Measurements from ENCODE around the gene LMAN1. TPM values are rescaled to one million over a fixed set of nuclear protein-coding genes. Genes with fewer than 3 reads are reported as not detected.

LMAN1 gene
- total and polyA plus RNA-seq, 2 of the 4 experiments (the other 2 are of a cell fraction), result 83.1 to 213 TPM

- Histone ChIP-seq H3K4me3 (ENCODE audit: insufficient read depth, low read depth, low read length) (no peak overlapping the region), H2AK9ac (replicated peaks; ENCODE audit: low read depth, low read length, poor library complexity) (no peak overlapping the region), H3K18ac (ENCODE audit: low read depth, low read length) (no peak overlapping the region), H2BK5ac (ENCODE audit: low read depth, low read length, poor library complexity, severe bottlenecking) (no peak overlapping the region), H3K23ac (ENCODE audit: low read depth, low read length) (no peak overlapping the region), H3K9me3 (ENCODE audit: control insufficient read depth, insufficient read depth, low read length) (no peaks in the 10 kb centered on the region), H3K9ac (ENCODE audit: low read depth, low read length) (no peak overlapping the region), H2AK5ac (ENCODE audit: low read depth, low read length) (no peak overlapping the region), H3K79me1 (ENCODE audit: low read depth in 1 of 2, low read length in 2 of 2) (peaks cover 30 to 58% of the 10 kb centered on the region in 2 experiments), H2AFZ (replicated peaks; ENCODE audit: low read length, poor library complexity) (no peak overlapping the region), H3K27ac (ENCODE audit: insufficient read depth, low read length) (no peak overlapping the region), H4K20me1 (ENCODE audit: insufficient read depth, low read length) (peaks cover 32% of the 10 kb centered on the region; the same call in 1 of the 2 replicates), H2BK20ac (ENCODE audit: low read depth, low read length) (no peak overlapping the region), H4K5ac (ENCODE audit: low read depth, low read length) (no peak overlapping the region), H2BK120ac (ENCODE audit: low read depth, low read length) (no peak overlapping the region), H3K9me1 (ENCODE audit: insufficient read depth, low read length) (peaks cover 5% of the 10 kb centered on the region; the same call in 1 of the 2 replicates), H3K36me3 (ENCODE audit: control insufficient read depth, insufficient read depth, low read length) (peaks cover 26% of the 10 kb centered on the region), H3K4me2 (ENCODE audit: low read depth, low read length) (no peak overlapping the region), H2BK15ac (ENCODE audit: low read depth, low read length) (no peak overlapping the region), H4K8ac (ENCODE audit: low read depth in 2 of 2, low read length in 2 of 2) (no peak overlapping the region), H3K4ac (ENCODE audit: low read depth, low read length) (no peak overlapping the region), H3K4me1 (ENCODE audit: control insufficient read depth, insufficient read depth, low read length) (no peaks in the 10 kb centered on the region; the same call in 1 of the 2 replicates), H3K27me3 (ENCODE audit: control insufficient read depth, insufficient read depth, low read length) (no peaks in the 10 kb centered on the region), H3K56ac (ENCODE audit: extremely low read depth, insufficient read depth, low read length) (no peak overlapping the region), H3K14ac (replicated peaks; ENCODE audit: low read depth, low read length) (no peak overlapping the region), H4K91ac (ENCODE audit: insufficient read depth, low read depth, low read length) (no peak overlapping the region)
- no TSS peak for BruUV-seq (replicated peaks)
- ATAC-seq (ENCODE audit: low read depth) (no peak), DNase-seq (no peak)
- no CpG with 5 or more reads among the region's 4 CpGs for WGBS, 2 experiments (ENCODE audit: extremely low coverage in 2 of 2, insufficient read length in 1 of 2)
- CTCF ChIA-PET, result interaction anchor here (0.6 kb wide), 1 partner anchor 45 kb away, joined by 7 read pairs; no protein-coding TSS in a partner anchor
- POLR2A ChIA-PET (ENCODE audit: unreplicated experiment), result no interaction called here
- intact Hi-C loops (cut with micrococcal nuclease), result no loop called here
- TF ChIP-seq CEBPB (IDR thresholded peaks at IDR 0.05; ENCODE audit: low read depth, low read length) (no peak), USF2 (IDR thresholded peaks at IDR 0.05; ENCODE audit: low read depth, low read length) (no peak), MAFK (IDR thresholded peaks at IDR 0.05; ENCODE audit: low read depth, low read length) (no peak), CTCF (conservative IDR thresholded peaks at IDR 0.05; ENCODE audit: low read depth, low read length) (no peak), POLR2A (IDR thresholded peaks at IDR 0.05; ENCODE audit: low read depth, low read length) (no peak), ELK1 (IDR thresholded peaks at IDR 0.05; ENCODE audit: borderline replicate concordance, low read depth, low read length) (no peak), SMC3 (IDR thresholded peaks at IDR 0.05; ENCODE audit: low read depth, low read length) (no peak), RFX5 (IDR thresholded peaks at IDR 0.05; ENCODE audit: low read depth, low read length) (no peak), FOS (IDR thresholded peaks at IDR 0.05; ENCODE audit: low read depth, low read length) (no peak), NFE2L2 (IDR thresholded peaks at IDR 0.05; ENCODE audit: low read depth, low read length) (no peak), MAZ (IDR thresholded peaks at IDR 0.05; ENCODE audit: borderline replicate concordance, low read depth, low read length) (no peak), BHLHE40 (IDR thresholded peaks at IDR 0.05; ENCODE audit: low read depth, low read length) (no peak), MXI1 (IDR thresholded peaks at IDR 0.05; ENCODE audit: borderline replicate concordance, low read depth, low read length) (no peak), RCOR1 (IDR thresholded peaks at IDR 0.05; ENCODE audit: insufficient replicate concordance, low read length) (no peak), CHD1 (IDR thresholded peaks at IDR 0.05; ENCODE audit: low read depth, low read length) (no peak), RAD21 (IDR thresholded peaks at IDR 0.05; ENCODE audit: low read length) (no peak)
- dilution Hi-C loops (cut with HindIII; ENCODE audit: low sequenced_read_pairs, unreplicated experiment), result no loop called here
- in situ Hi-C loops (cut with MboI; ENCODE audit: low sequenced_read_pairs), result no loop called here
These were observed 5.9 kb downstream of the LMAN1 start for GRCh38 chr18:59353079-59353680.
